Measurements from ENCODE around the gene MKRN2. TPM values are rescaled to one million over a fixed set of nuclear protein-coding genes. Genes with fewer than 3 reads are reported as not detected.

MKRN2 gene
- total RNA-seq, 1 experiment from 2014 or later, result 18.2 TPM

DNA sequence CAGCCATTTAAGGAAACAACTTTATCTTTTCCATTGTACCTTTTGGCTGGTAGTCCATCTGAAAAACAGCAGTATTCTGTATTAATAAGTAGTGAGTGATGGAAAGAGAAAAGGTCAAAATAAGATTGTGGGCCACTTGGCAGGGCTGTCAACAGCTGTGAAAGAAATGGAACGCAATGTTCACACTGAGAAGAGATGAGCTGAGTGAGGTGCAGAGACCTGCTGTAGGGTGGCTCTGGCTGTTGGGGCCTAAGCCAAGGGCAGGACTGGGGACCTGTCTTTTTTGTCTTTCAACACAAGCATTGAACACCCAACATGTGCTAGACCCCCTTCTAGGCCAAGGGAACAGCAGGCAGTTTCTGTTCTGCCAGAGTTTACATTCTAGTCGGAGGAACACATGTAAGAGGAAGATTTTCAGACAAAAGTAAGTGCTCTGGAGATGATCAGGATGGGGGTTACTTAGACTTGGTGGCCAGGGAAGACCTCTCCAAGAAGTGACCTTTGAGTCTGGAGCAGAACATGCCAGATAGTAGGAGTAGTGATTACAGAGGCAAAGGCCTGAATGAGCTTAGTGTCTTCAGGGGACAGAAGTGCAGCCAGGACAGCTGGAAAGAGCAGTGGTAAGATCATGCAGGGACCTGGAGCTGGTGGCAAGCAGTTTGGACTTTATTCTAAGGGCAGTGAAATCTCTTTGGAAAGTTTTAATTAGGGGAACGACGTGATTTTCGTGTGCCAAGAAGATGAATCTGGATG lies 43.0 kb upstream of the MKRN2 start:
- DNase-seq (ENCODE audit: low spot score) (no peak), ATAC-seq (no peak)
- H3K27ac Mint-ChIP-seq, result no peak overlapping the region
- no peaks in the 10 kb centered on the region for H3K4me1 Mint-ChIP-seq
- no peak overlapping the region for H3K4me3 Mint-ChIP-seq
- TF ChIP-seq SOX15 (CRISPR knock-in tag; IDR thresholded peaks at IDR 0.05), result no peak
- TF ChIP-seq ZNF671 (CRISPR knock-in tag; IDR thresholded peaks at IDR 0.05), result no peak
- TF ChIP-seq, protein P1, sequence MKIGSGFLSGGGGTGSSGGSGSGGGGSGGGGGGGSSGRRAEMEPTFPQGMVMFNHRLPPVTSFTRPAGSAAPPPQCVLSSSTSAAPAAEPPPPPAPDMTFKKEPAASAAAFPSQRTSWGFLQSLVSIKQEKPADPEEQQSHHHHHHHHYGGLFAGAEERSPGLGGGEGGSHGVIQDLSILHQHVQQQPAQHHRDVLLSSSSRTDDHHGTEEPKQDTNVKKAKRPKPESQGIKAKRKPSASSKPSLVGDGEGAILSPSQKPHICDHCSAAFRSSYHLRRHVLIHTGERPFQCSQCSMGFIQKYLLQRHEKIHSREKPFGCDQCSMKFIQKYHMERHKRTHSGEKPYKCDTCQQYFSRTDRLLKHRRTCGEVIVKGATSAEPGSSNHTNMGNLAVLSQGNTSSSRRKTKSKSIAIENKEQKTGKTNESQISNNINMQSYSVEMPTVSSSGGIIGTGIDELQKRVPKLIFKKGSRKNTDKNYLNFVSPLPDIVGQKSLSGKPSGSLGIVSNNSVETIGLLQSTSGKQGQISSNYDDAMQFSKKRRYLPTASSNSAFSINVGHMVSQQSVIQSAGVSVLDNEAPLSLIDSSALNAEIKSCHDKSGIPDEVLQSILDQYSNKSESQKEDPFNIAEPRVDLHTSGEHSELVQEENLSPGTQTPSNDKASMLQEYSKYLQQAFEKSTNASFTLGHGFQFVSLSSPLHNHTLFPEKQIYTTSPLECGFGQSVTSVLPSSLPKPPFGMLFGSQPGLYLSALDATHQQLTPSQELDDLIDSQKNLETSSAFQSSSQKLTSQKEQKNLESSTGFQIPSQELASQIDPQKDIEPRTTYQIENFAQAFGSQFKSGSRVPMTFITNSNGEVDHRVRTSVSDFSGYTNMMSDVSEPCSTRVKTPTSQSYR (CRISPR knock-in tag; IDR thresholded peaks at IDR 0.05), result no peak
- TF ChIP-seq TP53 (CRISPR knock-in tag; IDR thresholded peaks at IDR 0.05), result no peak
- TF ChIP-seq, protein P2, sequence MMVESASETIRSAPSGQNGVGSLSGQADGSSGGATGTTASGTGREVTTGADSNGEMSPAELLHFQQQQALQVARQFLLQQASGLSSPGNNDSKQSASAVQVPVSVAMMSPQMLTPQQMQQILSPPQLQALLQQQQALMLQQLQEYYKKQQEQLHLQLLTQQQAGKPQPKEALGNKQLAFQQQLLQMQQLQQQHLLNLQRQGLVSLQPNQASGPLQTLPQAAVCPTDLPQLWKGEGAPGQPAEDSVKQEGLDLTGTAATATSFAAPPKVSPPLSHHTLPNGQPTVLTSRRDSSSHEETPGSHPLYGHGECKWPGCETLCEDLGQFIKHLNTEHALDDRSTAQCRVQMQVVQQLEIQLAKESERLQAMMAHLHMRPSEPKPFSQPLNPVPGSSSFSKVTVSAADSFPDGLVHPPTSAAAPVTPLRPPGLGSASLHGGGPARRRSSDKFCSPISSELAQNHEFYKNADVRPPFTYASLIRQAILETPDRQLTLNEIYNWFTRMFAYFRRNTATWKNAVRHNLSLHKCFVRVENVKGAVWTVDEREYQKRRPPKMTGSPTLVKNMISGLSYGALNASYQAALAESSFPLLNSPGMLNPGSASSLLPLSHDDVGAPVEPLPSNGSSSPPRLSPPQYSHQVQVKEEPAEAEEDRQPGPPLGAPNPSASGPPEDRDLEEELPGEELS (CRISPR knock-in tag; IDR thresholded peaks at IDR 0.05), result no peak
- TF ChIP-seq, protein P3, sequence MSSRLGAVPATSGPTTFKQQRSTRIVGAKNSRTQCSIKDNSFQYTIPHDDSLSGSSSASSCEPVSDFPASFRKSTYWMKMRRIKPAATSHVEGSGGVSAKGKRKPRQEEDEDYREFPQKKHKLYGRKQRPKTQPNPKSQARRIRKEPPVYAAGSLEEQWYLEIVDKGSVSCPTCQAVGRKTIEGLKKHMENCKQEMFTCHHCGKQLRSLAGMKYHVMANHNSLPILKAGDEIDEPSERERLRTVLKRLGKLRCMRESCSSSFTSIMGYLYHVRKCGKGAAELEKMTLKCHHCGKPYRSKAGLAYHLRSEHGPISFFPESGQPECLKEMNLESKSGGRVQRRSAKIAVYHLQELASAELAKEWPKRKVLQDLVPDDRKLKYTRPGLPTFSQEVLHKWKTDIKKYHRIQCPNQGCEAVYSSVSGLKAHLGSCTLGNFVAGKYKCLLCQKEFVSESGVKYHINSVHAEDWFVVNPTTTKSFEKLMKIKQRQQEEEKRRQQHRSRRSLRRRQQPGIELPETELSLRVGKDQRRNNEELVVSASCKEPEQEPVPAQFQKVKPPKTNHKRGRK (CRISPR knock-in tag; IDR thresholded peaks at IDR 0.05; ENCODE audit: borderline replicate concordance), result no peak
- TF ChIP-seq, protein P4, sequence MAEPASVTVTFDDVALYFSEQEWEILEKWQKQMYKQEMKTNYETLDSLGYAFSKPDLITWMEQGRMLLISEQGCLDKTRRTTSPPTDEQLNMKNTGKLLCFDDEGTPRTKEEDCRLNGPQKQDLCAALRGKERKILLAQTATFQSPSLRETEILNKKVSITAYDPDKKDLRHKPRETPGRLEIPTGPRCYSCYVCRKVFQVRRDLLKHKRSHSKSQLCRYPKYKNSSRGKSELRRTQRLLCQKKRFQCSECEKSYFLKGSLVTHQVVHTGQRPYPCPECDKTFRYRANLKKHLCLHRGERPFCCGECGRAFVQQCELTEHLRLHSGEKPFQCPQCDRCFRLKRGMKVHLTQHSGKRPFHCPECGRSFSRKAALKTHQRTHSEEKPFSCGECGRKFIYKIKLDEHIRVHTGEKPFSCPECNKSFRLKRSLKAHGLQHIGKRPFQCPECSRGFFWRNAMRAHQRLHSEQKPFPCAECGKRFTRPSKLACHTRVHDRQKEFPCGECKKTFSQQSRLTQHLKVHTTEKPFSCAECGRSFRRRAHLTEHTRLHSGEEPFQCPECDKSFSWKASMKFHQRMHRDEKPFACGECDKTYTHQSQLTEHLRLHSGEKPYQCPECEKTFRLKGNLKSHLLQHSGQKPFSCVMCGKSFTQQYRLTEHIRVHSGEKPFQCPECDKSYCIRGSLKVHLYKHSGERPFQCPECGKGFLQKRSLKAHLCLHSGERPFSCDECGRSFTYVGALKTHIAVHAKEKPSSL (CRISPR knock-in tag; conservative IDR thresholded peaks at IDR 0.05), result no peak
- TF ChIP-seq, protein P5, sequence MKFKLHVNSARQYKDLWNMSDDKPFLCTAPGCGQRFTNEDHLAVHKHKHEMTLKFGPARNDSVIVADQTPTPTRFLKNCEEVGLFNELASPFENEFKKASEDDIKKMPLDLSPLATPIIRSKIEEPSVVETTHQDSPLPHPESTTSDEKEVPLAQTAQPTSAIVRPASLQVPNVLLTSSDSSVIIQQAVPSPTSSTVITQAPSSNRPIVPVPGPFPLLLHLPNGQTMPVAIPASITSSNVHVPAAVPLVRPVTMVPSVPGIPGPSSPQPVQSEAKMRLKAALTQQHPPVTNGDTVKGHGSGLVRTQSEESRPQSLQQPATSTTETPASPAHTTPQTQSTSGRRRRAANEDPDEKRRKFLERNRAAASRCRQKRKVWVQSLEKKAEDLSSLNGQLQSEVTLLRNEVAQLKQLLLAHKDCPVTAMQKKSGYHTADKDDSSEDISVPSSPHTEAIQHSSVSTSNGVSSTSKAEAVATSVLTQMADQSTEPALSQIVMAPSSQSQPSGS (CRISPR knock-in tag; IDR thresholded peaks at IDR 0.05; ENCODE audit: borderline replicate concordance, low read depth), result no peak
- no peaks in the 10 kb centered on the region for H3K9me3 Mint-ChIP-seq
- H3K27me3 Mint-ChIP-seq (ENCODE audit: low read depth), result no peaks in the 10 kb centered on the region
- ChIA-PET POLR2A (no interaction called here), CTCF (no interaction called here)
- H3K36me3 Mint-ChIP-seq, result peaks cover 9% of the 10 kb centered on the region

DNA sequence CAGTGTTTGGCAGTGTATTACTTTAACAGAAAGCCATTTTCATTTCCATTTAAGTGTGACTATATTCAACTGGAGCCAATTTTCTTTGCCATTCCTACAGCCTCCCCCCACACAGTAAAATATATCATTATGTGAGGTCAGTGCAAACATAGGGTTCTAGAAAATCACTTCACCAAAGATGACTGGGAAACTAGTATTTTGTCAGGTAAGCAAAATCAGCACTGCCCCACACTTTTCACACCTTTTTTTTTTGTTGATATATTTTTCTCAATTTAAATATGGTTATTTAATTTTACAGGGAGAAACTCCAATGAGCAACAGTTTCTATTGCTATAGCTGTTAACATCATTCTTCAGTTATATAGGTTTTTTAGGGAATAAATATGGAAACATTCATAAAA lies 41.3 kb upstream of the MKRN2 start:
- ChIA-PET CTCF (no interaction called here), POLR2A (no interaction called here)
- ATAC-seq (no peak), DNase-seq (ENCODE audit: low spot score) (no peak)
- TF ChIP-seq, protein P6, sequence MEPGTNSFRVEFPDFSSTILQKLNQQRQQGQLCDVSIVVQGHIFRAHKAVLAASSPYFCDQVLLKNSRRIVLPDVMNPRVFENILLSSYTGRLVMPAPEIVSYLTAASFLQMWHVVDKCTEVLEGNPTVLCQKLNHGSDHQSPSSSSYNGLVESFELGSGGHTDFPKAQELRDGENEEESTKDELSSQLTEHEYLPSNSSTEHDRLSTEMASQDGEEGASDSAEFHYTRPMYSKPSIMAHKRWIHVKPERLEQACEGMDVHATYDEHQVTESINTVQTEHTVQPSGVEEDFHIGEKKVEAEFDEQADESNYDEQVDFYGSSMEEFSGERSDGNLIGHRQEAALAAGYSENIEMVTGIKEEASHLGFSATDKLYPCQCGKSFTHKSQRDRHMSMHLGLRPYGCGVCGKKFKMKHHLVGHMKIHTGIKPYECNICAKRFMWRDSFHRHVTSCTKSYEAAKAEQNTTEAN (CRISPR knock-in tag; IDR thresholded peaks at IDR 0.05), result no peak
- TF ChIP-seq PRRX2 (CRISPR knock-in tag; IDR thresholded peaks at IDR 0.05) (no peak), GABPB1 (CRISPR knock-in tag; IDR thresholded peaks at IDR 0.05) (no peak), ZNF138 (CRISPR knock-in tag; conservative IDR thresholded peaks at IDR 0.05) (no peak), SMAD3 (CRISPR knock-in tag; IDR thresholded peaks at IDR 0.05; ENCODE audit: borderline replicate concordance) (no peak), ZBTB21 (CRISPR knock-in tag; IDR thresholded peaks at IDR 0.05; ENCODE audit: borderline replicate concordance) (no peak), RORB (CRISPR knock-in tag; IDR thresholded peaks at IDR 0.05) (no peak), TEAD1 (CRISPR knock-in tag; IDR thresholded peaks at IDR 0.05) (no peak), SMAD4 (CRISPR knock-in tag; IDR thresholded peaks at IDR 0.05) (no peak), ZNF232 (CRISPR knock-in tag; IDR thresholded peaks at IDR 0.05) (no peak), OVOL2 (CRISPR knock-in tag; IDR thresholded peaks at IDR 0.05; ENCODE audit: borderline replicate concordance) (no peak), FOXP1 (CRISPR knock-in tag; IDR thresholded peaks at IDR 0.05; ENCODE audit: borderline replicate concordance) (no peak), ZNF219 (CRISPR knock-in tag; IDR thresholded peaks at IDR 0.05; ENCODE audit: borderline replicate concordance) (no peak)
- TF ChIP-seq, protein P7, sequence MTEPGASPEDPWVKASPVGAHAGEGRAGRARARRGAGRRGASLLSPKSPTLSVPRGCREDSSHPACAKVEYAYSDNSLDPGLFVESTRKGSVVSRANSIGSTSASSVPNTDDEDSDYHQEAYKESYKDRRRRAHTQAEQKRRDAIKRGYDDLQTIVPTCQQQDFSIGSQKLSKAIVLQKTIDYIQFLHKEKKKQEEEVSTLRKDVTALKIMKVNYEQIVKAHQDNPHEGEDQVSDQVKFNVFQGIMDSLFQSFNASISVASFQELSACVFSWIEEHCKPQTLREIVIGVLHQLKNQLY (CRISPR knock-in tag; IDR thresholded peaks at IDR 0.05), result no peak
- H3K4me3 Mint-ChIP-seq, result no peak overlapping the region
- H3K9me3 Mint-ChIP-seq, result no peaks in the 10 kb centered on the region
- no peak overlapping the region for H3K27ac Mint-ChIP-seq
- no peaks in the 10 kb centered on the region for H3K27me3 Mint-ChIP-seq (ENCODE audit: low read depth)
- no peaks in the 10 kb centered on the region for H3K4me1 Mint-ChIP-seq
- peaks cover 13% of the 10 kb centered on the region for H3K36me3 Mint-ChIP-seq

Data from WTC11 (cell line).